ENCODE measurements around the gene FGR.

FGR gene

DNA sequence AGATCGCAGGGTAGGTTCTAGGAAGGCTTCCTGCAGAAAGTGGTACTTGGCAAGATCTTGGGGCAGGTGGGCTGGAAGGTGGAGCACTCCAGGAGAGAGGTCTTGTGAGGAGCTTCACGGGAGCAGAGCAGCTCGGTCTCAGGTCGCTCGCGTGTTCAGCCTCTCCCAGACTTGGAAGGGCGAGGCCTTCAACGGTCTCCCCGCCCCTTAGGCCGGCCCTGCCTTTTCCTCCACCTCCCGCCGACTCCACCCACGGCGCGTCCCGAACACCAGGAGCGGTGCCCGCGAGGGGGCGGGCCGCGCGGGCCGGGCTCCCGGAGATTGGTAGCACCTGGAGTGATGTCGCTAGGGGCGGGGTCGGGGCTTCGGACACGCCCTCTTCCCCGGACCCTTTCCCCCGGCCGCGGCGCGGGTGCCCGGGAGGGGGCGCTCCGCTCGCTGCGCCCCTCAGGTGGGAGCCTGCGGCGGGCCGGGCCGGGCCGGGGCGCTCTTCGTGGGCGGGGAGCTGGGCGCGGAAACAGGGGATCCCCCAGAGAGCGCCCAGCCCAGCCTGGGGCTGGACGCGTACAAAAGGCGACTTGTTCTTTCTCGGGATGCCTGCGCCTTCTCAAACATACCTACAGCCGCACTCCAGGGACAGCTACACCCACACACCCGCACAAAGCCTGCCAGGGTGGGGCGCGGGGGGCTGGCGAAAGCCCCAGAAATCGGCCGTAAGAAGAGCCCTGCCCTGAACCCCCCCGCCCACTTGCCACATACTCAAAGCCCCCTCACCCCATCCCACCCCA, 66.5 kb downstream of the FGR start:
- TF ChIP-seq, protein P1, sequence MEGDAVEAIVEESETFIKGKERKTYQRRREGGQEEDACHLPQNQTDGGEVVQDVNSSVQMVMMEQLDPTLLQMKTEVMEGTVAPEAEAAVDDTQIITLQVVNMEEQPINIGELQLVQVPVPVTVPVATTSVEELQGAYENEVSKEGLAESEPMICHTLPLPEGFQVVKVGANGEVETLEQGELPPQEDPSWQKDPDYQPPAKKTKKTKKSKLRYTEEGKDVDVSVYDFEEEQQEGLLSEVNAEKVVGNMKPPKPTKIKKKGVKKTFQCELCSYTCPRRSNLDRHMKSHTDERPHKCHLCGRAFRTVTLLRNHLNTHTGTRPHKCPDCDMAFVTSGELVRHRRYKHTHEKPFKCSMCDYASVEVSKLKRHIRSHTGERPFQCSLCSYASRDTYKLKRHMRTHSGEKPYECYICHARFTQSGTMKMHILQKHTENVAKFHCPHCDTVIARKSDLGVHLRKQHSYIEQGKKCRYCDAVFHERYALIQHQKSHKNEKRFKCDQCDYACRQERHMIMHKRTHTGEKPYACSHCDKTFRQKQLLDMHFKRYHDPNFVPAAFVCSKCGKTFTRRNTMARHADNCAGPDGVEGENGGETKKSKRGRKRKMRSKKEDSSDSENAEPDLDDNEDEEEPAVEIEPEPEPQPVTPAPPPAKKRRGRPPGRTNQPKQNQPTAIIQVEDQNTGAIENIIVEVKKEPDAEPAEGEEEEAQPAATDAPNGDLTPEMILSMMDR (IDR thresholded peaks at IDR 0.05; ENCODE audit: poor library complexity, severe bottlenecking) = peak; percentile 90
- ATAC-seq (ENCODE audit: low read depth) (peak; percentile 88), DNase-seq (ENCODE audit: low spot score) (peak; percentile 97)
- H3K4me3 ChIP-seq (ENCODE audit: severe bottlenecking) = peak overlapping the region; percentile 23
- peaks cover 44% of the 10 kb centered on the region for H3K4me1 ChIP-seq (ENCODE audit: insufficient read depth, poor library complexity, severe bottlenecking)
- no peaks in the 10 kb centered on the region for H3K27me3 ChIP-seq (ENCODE audit: insufficient read depth, poor library complexity, severe bottlenecking)
- H3K27ac ChIP-seq (ENCODE audit: poor library complexity, severe bottlenecking) = peak overlapping the region; percentile 88
- H3K9me3 ChIP-seq (ENCODE audit: severe bottlenecking) = no peaks in the 10 kb centered on the region
- H3K36me3 ChIP-seq (ENCODE audit: low read depth) = peaks cover 10% of the 10 kb centered on the region

GRCh38 chr1:27567971-27568299, 67.0 kb downstream of the FGR start:
- H3K4me1 ChIP-seq (ENCODE audit: insufficient read depth, poor library complexity, severe bottlenecking) = peaks cover 39% of the 10 kb centered on the region
- no peaks in the 10 kb centered on the region for H3K9me3 ChIP-seq (ENCODE audit: severe bottlenecking)
- H3K27ac ChIP-seq (ENCODE audit: poor library complexity, severe bottlenecking) = peak overlapping the region; percentile 88
- H3K36me3 ChIP-seq (ENCODE audit: low read depth) = peaks cover 10% of the 10 kb centered on the region
- DNase-seq (ENCODE audit: low spot score) = no peak
- no peaks in the 10 kb centered on the region for H3K27me3 ChIP-seq (ENCODE audit: insufficient read depth, poor library complexity, severe bottlenecking)
- TF ChIP-seq, protein P1 (IDR thresholded peaks at IDR 0.05; ENCODE audit: poor library complexity, severe bottlenecking) = no peak
- H3K4me3 ChIP-seq (ENCODE audit: severe bottlenecking) = no peak overlapping the region
- ATAC-seq (ENCODE audit: low read depth) = no peak

DNA sequence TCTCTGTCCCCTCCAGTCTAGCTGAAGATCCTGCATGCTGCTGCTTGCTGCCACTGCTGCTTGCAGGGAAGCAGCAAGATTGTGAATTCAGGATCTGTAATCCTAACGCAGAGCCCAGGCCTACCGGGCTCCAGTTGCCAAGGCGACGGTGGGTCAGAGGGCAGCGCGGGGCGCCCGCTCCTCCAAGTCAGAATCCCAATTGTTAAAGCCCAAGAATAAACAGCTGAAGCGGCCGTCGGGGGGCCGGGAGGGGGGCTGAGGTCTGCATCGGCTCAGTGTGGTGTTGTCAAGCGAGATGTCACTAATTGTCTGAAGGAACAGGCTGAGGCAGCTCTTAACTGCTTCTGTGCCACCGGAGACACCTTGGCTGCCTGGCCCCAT, 67.8 kb downstream of the FGR start:
- peaks cover 10% of the 10 kb centered on the region for H3K36me3 ChIP-seq (ENCODE audit: low read depth)
- peak overlapping the region; percentile 88 for H3K27ac ChIP-seq (ENCODE audit: poor library complexity, severe bottlenecking)
- DNase-seq (ENCODE audit: low spot score) (no peak), ATAC-seq (ENCODE audit: low read depth) (no peak)
- H3K9me3 ChIP-seq (ENCODE audit: severe bottlenecking) = no peaks in the 10 kb centered on the region
- no peak overlapping the region for H3K4me3 ChIP-seq (ENCODE audit: severe bottlenecking)
- TF ChIP-seq, protein P1 (IDR thresholded peaks at IDR 0.05; ENCODE audit: poor library complexity, severe bottlenecking) = no peak
- peaks cover 31% of the 10 kb centered on the region for H3K4me1 ChIP-seq (ENCODE audit: insufficient read depth, poor library complexity, severe bottlenecking)
- H3K27me3 ChIP-seq (ENCODE audit: insufficient read depth, poor library complexity, severe bottlenecking) = no peaks in the 10 kb centered on the region

- peaks cover 10% of the 10 kb centered on the region for H3K36me3 ChIP-seq (ENCODE audit: low read depth)
- TF ChIP-seq, protein P1 (IDR thresholded peaks at IDR 0.05; ENCODE audit: poor library complexity, severe bottlenecking) = no peak
- no peaks in the 10 kb centered on the region for H3K9me3 ChIP-seq (ENCODE audit: severe bottlenecking)
- DNase-seq (ENCODE audit: low spot score) = no peak
- no peak overlapping the region for H3K4me3 ChIP-seq (ENCODE audit: severe bottlenecking)
- no peaks in the 10 kb centered on the region for H3K27me3 ChIP-seq (ENCODE audit: insufficient read depth, poor library complexity, severe bottlenecking)
- peaks cover 26% of the 10 kb centered on the region for H3K4me1 ChIP-seq (ENCODE audit: insufficient read depth, poor library complexity, severe bottlenecking)
- no peak for ATAC-seq (ENCODE audit: low read depth)
- H3K27ac ChIP-seq (ENCODE audit: poor library complexity, severe bottlenecking) = no peak overlapping the region
These were observed 68.4 kb downstream of the FGR start for GRCh38 chr1:27566462-27567145.

Measured in RWPE2 (cell line).